Psoas muscle (tissue), 8 donors: ENCODE measurements around the gene CXXC4. TPM values are rescaled to one million over a fixed set of nuclear protein-coding genes. Genes with fewer than 3 reads are reported as not detected.

Experiments
- ATAC-seq, 4 donors: fragments of 200-7000 bp; cut with Tn5 transposase; one replicate each; pipeline ENCODE4 v1.9.1; 2020; ENCODE audit warnings: moderate library complexity in 3 of 4, mild to moderate bottlenecking in 2 of 4
- DNase-seq, 2 donors: peaks; one replicate each; pipeline ENCODE4 v3.0.0-alpha.2; 2020
- H3K27ac ChIP-seq: fragments of 200-600 bp; one replicate; pipeline ENCODE4 v1.8.0; 2022
- H3K27me3 ChIP-seq, 3 donors: fragments of 200-600 bp in 1 of 3; one replicate each; pipeline versions ENCODE4 v1.6.1 to v1.8.0; 2013 to 2022; ENCODE audit warnings: low read length in 2 of 3, mild to moderate bottlenecking in 2 of 3, moderate library complexity in 1 of 3; ENCODE audit not compliant: insufficient read depth in 3 of 3
- H3K36me3 ChIP-seq, 2 donors: fragments of 200-600 bp in 1 of 2; one replicate each; pipeline versions ENCODE4 v1.6.1 to v1.8.0; 2013 to 2022; ENCODE audit warnings: low read depth in 1 of 2, mild to moderate bottlenecking in 1 of 2, moderate library complexity in 1 of 2; ENCODE audit not compliant: insufficient read depth in 1 of 2
- H3K4me1 ChIP-seq: fragments of 200-600 bp; one replicate; pipeline ENCODE4 v1.8.0; 2022
- H3K4me3 ChIP-seq: fragments of 200-600 bp; one replicate; pipeline ENCODE4 v1.8.0; 2022; ENCODE audit warnings: mild to moderate bottlenecking
- H3K9me3 ChIP-seq: fragments of 200-600 bp; one replicate; pipeline ENCODE4 v1.8.0; 2022
- WGBS, 3 donors: extraction: QIAGEN DNeasy Blood & Tissue Kit; methylation state at CpG; one replicate each; pipeline versions ENCODE4 v1.1.6 to v1.1.7; 2013; 5-methylcytosine and 5-hydroxymethylcytosine counted together
- intact Hi-C, 2 donors: fragments of 100-400 bp; cut with DNase I; formaldehyde crosslinking; loops; one replicate each; pipeline versions ENCODE4 v1.11.0 to v1.14.2; 2022
- long read RNA-seq, 2 donors: library from polyadenylated mRNA; unstranded; transcript quantifications; one replicate each; pipeline ENCODE4 v2.0.0, GENCODE V29; 2021
- polyA plus RNA-seq, 3 donors: library from polyadenylated mRNA; stranded (reverse); fragments of 200-250 nt; gene quantifications; one replicate each; pipeline ENCODE4 v1.2.3, GENCODE V29; 2013
- total RNA-seq, 4 donors: library from RNA; stranded (reverse); fragmentation: NEBNext Ultra II Directional in 2 of 4; extraction: Animal tissue kit (Norgen Biotek cat#: 25700) in 2 of 4; gene quantifications; one replicate each; pipeline versions ENCODE4 v1.2.1 to v1.2.4, GENCODE V29; 2021 to 2023
- TF ChIP-seq, protein P1 (sequence below): fragments of 200-600 bp; IDR thresholded peaks from one replicate; pipeline ENCODE4 v1.8.0; 2022; ENCODE audit warnings: antibody characterized with exemption
- donor health status: healthy with polysubstance abuse.
- donor health status: DM: no; HTN: no; CAD: no; lungs with moderate emphysema.
- donor health status: Bipolar disorder and iron deficiency.
- donor health status: healthy.
- donor health status: DM: yes; HTN: yes; CAD: no.
- donor health status: DM: no; HTN: no; CAD: no.
- donor health status: DM: no; HTN: no; CAD: no.
- donor health status: DM: yes; HTN: yes; CAD: no.

The CXXC4 gene
- total RNA-seq (under 1 TPM; 0.08 to 0.36 (median 0.14) TPM), polyA plus RNA-seq (under 1 TPM; 0.05 to 0.10 (median 0.08) TPM)
- long read RNA-seq, donor 1 = 0 reads
- long read RNA-seq, donor 2 = 0 reads

DNA sequence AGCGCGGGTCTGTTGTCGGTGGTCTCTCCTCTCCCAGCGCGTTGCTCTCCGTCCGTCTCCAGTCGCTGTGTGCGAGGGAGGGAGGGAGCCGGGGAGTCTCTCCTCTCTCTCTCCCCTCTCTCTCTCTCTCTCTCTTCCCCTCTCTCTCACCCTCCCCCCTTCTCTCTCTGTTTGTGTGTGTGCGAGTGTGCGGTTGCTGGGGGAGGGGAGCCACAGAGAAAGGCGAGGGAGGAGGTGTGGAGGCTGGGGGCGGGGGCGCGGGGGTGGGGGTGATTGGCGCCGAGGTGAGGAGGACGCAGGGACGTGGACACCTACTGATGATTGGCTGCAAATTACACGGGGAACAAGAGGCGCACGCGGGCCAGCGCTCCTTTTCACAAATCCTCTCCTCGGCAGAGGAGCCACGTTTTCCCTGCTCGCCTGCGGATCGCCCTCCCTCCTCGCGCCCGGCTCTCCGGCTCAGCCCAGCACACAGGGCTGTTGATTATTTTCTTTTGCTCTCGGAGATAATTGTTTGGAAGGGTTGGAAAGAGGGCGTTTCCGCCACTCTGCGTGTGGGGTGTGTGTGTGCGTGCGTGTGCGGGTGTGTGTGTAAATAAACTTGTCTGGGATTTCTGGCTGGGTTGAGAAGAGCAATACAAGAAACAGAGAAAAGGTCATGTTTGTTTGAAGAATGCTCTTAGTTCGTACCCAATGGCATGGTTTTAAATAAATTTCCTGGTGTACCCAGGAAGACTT lies at the start of gene CXXC4:
Gene CXXC4, minus strand, starts transcription at position 73 of the 738 bp plus-strand sequence. CDS start 3,092 bp downstream, outside the sequence.
- intact Hi-C loops = no loop called here
- peak within 1 kb of the TSS; percentile 10 for H3K27ac ChIP-seq
- TF ChIP-seq, protein P1, sequence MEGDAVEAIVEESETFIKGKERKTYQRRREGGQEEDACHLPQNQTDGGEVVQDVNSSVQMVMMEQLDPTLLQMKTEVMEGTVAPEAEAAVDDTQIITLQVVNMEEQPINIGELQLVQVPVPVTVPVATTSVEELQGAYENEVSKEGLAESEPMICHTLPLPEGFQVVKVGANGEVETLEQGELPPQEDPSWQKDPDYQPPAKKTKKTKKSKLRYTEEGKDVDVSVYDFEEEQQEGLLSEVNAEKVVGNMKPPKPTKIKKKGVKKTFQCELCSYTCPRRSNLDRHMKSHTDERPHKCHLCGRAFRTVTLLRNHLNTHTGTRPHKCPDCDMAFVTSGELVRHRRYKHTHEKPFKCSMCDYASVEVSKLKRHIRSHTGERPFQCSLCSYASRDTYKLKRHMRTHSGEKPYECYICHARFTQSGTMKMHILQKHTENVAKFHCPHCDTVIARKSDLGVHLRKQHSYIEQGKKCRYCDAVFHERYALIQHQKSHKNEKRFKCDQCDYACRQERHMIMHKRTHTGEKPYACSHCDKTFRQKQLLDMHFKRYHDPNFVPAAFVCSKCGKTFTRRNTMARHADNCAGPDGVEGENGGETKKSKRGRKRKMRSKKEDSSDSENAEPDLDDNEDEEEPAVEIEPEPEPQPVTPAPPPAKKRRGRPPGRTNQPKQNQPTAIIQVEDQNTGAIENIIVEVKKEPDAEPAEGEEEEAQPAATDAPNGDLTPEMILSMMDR = no peak
- 1% methylated on average over 26 to 42 of the region's 42 CpGs for WGBS, 3 donors
- no peaks in the 10 kb centered on the region for H3K9me3 ChIP-seq
- H3K4me3 ChIP-seq = peak within 1 kb of the TSS; percentile 69
- DNase-seq (peak; percentile 37 to 66), ATAC-seq (peak; percentile 59 to 74 (median 67))
- H3K27me3 ChIP-seq = peaks cover 0 to 28% (median 0%) of the 10 kb centered on the region in 3 donors
- H3K36me3 ChIP-seq = no peaks in the 10 kb centered on the region
- H3K4me1 ChIP-seq = peaks cover 4% of the 10 kb centered on the region

DNA sequence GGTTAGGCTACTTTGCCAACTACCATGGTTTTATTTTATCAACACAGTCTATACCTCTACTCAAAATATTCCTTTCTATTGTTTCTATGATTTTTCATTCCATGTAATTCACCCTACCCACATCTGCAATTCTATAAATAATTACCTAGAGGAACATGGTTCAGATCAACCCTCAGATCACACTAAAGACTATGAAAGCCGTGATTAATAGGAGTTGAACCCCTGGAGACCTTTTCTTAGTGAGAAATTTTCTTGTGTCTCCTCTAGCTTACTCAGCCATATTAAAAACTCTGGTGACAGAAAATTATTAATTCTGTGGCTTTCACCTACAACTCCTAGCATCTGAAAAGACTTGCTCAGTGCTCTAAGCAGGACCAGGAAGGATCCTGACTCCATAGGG lies 38.5 kb upstream of the CXXC4 start:
- H3K36me3 ChIP-seq = no peaks in the 10 kb centered on the region
- no peaks in the 10 kb centered on the region for H3K4me1 ChIP-seq
- 68 to 80% (median 78%) methylated on average over 1 of the region's 1 CpG for WGBS, 3 donors
- no peaks in the 10 kb centered on the region for H3K27me3 ChIP-seq
- H3K9me3 ChIP-seq = no peaks in the 10 kb centered on the region
- DNase-seq (no peak), ATAC-seq (no peak)
- H3K4me3 ChIP-seq = no peak overlapping the region
- intact Hi-C loops = no loop called here
- TF ChIP-seq, protein P1 = no peak
- no peak overlapping the region for H3K27ac ChIP-seq

DNA sequence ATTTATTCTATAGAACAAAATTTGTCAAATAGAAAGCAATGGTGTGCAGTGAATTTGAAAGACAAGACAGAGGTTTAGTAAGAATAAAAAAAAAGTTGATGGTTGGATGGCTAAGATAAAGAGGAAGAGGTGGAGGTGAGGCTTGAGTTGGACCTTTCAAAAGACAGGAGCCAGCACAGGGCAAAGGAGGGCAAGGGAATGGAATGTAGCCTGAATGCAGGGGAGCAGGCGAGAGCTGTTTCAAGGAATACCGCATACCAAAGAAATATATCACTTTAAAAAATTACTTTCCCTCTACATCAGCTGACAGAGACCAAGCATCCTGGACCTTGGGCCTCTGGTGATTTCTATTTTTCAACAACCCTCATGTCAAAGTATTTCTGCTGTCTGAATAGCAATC lies 38.0 kb upstream of the CXXC4 start:
- TF ChIP-seq, protein P1 = no peak
- WGBS, 3 donors = 73 to 81% (median 75%) methylated on average over 2 of the region's 2 CpGs
- Histone ChIP-seq H3K4me3 (no peak overlapping the region), H3K27me3 (no peaks in the 10 kb centered on the region), H3K36me3 (no peaks in the 10 kb centered on the region), H3K9me3 (no peaks in the 10 kb centered on the region), H3K4me1 (no peaks in the 10 kb centered on the region), H3K27ac (no peak overlapping the region)
- intact Hi-C loops = no loop called here
- ATAC-seq (no peak), DNase-seq (no peak)

DNA sequence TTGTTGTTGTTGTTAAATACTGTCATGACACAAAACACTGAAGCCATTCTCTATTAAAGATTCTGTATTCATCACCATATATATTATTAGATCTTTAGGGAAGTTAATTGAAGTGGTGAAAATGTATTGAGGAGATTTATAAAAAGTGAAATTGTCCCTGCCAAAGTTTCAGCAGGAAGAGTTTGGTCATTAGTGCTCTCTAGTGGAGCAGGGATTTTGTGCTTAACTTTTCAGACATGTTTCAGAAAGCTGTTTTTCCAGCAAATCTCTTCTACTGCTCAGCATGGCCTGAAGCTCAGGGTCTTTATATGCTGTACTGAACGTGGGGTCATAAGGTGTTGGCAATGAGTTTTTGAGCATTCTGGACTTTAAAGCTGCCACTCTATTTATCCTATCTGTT lies 36.7 kb upstream of the CXXC4 start:
- Histone ChIP-seq H3K9me3 (no peaks in the 10 kb centered on the region), H3K4me3 (no peak overlapping the region), H3K27ac (no peak overlapping the region), H3K36me3 (no peaks in the 10 kb centered on the region), H3K27me3 (no peaks in the 10 kb centered on the region), H3K4me1 (no peaks in the 10 kb centered on the region)
- intact Hi-C loops = no loop called here
- no peak for DNase-seq
- no peak for ATAC-seq
- TF ChIP-seq, protein P1 = no peak
- 21 to 35% (median 24%) methylated on average over 1 of the region's 1 CpG for WGBS, 3 donors
